Nephron progenitor cell (in vitro differentiated cells): Measurements from ENCODE around the gene MDH2.
"Not testable (repeated sequence)": the region's sequence is repeated elsewhere in the genome, so short reads cannot be mapped to it uniquely, and the experiment has no call there.

ENCODE experiments used
- DNase-seq: peaks from one replicate; pipeline ENCODE4 v3.0.0; 2021
- H3K27ac Mint-ChIP-seq: 2 replicates; pipeline ENCODE4 v1.8.0; 2021; ENCODE audit warnings: mild to moderate bottlenecking, moderate library complexity, mixed read lengths
- H3K27me3 Mint-ChIP-seq: 2 replicates; pipeline ENCODE4 v1.8.0; 2021; ENCODE audit warnings: mild to moderate bottlenecking, low read depth, mixed read lengths; ENCODE audit not compliant: poor library complexity
- H3K36me3 Mint-ChIP-seq: 2 replicates; pipeline ENCODE4 v1.8.0; 2021; ENCODE audit warnings: low read depth, mixed read lengths
- H3K4me1 Mint-ChIP-seq: 2 replicates; pipeline ENCODE4 v1.8.0; 2021; ENCODE audit warnings: mixed read lengths
- H3K4me3 Mint-ChIP-seq: 2 replicates; pipeline ENCODE4 v1.8.0; 2021; ENCODE audit warnings: mild to moderate bottlenecking, moderate library complexity, mixed read lengths
- H3K9me3 Mint-ChIP-seq: 2 replicates; pipeline ENCODE4 v1.8.0; 2021; ENCODE audit warnings: mild to moderate bottlenecking, moderate library complexity, mixed read lengths
- TF ChIP-seq, protein P1 (sequence below): fragments of 200-600 bp; sonication (generic); IDR thresholded peaks from 2 replicates; pipeline ENCODE4 v1.5.0; 2021; ENCODE audit warnings: antibody characterized with exemption

The MDH2 gene

DNA sequence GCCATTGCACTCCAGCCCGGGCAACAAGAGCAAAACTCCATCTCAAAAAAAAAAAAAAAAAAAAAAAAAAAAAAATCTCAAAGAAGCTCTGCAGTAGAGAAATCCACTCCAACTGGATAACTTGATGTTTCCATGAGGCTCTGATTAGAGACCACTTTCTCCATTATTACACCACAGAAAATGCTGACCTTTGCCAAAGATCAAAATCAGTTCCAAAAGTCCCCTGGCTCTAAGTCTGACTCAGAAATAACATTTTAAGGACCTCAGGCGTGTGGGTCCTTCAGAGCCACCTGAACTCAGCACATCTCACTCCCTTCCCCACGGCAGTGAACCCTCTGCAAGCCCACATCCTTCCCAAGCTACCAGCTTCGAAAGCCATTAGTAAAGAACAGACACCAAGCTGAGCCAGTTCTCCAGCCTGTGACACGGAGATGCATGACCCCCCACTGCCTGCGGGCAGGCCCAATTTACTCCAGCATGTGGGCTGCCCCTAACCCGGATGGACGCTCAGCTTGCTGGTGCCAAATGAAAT is 39.7 kb upstream of the MDH2 start:
- Mint-ChIP-seq H3K36me3 (peaks cover 18% of the 10 kb centered on the region), H3K27ac (peak overlapping the region; percentile 69), H3K4me3 (no peak overlapping the region), H3K4me1 (no peaks in the 10 kb centered on the region), H3K27me3 (no peaks in the 10 kb centered on the region), H3K9me3 (no peaks in the 10 kb centered on the region)
- TF ChIP-seq, protein P1, sequence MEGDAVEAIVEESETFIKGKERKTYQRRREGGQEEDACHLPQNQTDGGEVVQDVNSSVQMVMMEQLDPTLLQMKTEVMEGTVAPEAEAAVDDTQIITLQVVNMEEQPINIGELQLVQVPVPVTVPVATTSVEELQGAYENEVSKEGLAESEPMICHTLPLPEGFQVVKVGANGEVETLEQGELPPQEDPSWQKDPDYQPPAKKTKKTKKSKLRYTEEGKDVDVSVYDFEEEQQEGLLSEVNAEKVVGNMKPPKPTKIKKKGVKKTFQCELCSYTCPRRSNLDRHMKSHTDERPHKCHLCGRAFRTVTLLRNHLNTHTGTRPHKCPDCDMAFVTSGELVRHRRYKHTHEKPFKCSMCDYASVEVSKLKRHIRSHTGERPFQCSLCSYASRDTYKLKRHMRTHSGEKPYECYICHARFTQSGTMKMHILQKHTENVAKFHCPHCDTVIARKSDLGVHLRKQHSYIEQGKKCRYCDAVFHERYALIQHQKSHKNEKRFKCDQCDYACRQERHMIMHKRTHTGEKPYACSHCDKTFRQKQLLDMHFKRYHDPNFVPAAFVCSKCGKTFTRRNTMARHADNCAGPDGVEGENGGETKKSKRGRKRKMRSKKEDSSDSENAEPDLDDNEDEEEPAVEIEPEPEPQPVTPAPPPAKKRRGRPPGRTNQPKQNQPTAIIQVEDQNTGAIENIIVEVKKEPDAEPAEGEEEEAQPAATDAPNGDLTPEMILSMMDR, result no peak
- no peak for DNase-seq

DNA sequence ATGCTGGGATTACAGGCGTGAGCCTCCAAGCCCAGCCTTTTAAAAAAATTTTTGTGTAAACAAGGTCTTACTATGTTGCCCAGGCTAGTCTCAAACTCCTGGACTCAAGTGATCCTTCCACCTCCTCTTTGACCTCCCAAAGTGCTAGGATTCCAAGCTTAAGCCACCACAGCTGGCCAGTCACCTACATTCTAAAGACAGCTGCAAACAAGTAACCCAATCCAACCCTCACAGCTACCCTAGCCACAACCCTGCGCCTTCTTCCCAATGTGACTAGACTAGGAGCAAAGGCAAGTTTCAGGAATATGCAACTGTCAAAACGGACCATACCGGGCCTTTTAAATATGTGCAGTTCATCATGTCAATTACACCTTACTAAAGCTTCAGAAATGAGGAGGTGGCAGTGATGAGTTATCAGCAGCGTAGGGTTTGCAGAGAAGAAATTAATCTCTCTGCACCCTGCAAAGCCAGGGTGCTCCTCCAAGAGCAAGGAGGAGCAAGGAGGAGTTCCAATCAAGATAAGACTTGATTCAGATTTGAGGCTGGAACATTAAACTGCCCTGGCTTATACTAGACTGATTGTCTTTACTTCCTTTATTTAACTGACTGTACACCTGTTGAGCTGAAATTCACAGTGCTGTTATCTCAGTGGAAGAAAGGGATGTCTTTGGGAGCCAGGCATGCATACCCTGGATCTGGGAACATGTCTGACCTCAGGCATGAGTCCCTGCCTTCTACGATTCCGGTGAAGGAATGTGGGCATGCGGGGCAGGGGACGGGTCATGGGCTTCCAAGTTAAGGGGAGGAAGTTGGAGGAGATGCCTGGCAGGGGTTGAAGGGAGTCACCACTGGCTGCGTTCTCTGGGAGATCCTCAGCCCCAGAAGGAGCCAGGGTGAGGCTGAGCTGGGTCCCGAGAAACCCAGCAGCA is 38.0 kb upstream of the MDH2 start:
- no peak for DNase-seq
- no peak overlapping the region for H3K4me3 Mint-ChIP-seq
- H3K9me3 Mint-ChIP-seq, result no peaks in the 10 kb centered on the region
- H3K27me3 Mint-ChIP-seq, result no peaks in the 10 kb centered on the region
- H3K27ac Mint-ChIP-seq, result peak overlapping the region; percentile 60
- H3K4me1 Mint-ChIP-seq, result no peaks in the 10 kb centered on the region
- peaks cover 20% of the 10 kb centered on the region for H3K36me3 Mint-ChIP-seq
- TF ChIP-seq, protein P1, result no peak

DNA sequence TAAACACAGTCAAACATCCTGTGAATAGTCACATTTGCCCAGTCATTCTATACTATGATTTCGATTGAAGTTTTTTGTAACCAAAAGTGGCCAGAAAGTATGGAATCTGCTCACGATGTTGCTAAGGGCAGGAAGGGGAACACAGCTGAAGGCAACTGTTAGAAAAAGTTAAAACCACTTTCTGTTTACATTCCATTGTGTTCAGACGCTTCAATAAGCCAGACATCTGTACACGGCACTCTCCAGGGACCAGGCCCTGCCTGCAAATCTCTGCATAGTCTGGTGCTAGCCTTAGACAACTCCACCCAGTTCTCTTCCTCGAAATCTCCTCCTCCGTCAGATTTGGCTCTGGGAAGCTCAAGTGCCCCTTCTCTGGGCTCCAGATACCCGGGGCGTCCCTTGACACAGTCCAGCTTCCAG is 36.5 kb upstream of the MDH2 start:
- H3K36me3 Mint-ChIP-seq, result peaks cover 24% of the 10 kb centered on the region
- no peaks in the 10 kb centered on the region for H3K27me3 Mint-ChIP-seq
- no peaks in the 10 kb centered on the region for H3K9me3 Mint-ChIP-seq
- no peaks in the 10 kb centered on the region for H3K4me1 Mint-ChIP-seq
- peak overlapping the region; percentile 70 for H3K27ac Mint-ChIP-seq
- no peak for DNase-seq
- H3K4me3 Mint-ChIP-seq, result no peak overlapping the region
- TF ChIP-seq, protein P1, result no peak

DNA sequence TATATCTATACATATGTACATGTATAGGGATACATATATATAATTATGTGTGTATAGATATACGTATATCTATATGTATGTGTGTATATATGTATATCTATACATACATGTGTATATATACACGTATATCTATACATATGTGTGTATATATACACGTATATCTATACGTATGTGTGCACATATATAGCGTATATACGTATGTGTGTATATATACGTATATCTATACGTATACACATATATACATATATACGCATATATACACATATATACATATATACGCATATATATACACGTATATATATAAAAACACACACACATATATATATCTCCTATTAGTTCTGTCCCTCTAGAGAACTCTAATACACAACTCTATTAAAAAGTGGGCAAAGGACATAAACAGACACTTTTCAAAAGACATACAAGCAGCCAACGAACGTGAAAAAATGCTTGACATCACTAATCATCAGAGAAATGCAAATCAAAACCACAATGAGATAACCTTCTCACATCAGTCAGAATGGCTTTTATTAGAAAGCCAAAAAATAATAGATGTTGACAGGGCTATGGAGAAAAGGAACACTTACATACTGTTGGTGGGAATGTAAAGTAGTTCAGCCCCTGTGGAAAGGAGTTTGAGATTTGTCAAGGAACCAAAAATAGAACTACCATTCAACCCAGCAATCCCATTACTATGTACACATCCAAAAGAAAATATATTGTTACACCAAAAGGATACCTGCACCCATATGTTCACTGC is 31.5 kb upstream of the MDH2 start:
- no peak for DNase-seq
- Mint-ChIP-seq H3K9me3 (no peaks in the 10 kb centered on the region), H3K4me3 (no peak overlapping the region), H3K27ac (no peak overlapping the region), H3K4me1 (no peaks in the 10 kb centered on the region), H3K27me3 (no peaks in the 10 kb centered on the region), H3K36me3 (peaks cover 47% of the 10 kb centered on the region)
- TF ChIP-seq, protein P1, result no peak

DNA sequence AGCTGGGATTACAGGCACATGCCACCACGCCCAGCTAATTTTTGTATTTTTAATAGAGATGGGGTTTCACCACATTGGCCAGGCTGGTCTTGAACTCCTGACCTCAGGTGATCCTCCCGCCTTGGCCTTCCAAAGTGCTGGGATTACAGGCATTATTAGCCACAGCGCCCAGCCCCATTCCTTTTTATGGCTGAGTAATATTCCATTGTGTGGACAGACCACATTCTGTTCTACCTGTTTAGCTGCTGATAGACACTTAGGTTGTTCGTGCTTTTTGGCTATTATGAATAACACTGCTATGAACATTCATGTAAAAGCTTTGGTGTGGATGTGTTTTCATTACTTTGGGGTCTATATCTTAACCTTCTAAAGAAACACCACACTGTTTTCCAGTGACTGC is 29.4 kb upstream of the MDH2 start:
- H3K27ac Mint-ChIP-seq, H3K27me3 Mint-ChIP-seq, H3K9me3 Mint-ChIP-seq, H3K4me1 Mint-ChIP-seq, H3K4me3 Mint-ChIP-seq, DNase-seq: not testable (repeated sequence)
- peaks cover 55% of the 10 kb centered on the region for H3K36me3 Mint-ChIP-seq

DNA sequence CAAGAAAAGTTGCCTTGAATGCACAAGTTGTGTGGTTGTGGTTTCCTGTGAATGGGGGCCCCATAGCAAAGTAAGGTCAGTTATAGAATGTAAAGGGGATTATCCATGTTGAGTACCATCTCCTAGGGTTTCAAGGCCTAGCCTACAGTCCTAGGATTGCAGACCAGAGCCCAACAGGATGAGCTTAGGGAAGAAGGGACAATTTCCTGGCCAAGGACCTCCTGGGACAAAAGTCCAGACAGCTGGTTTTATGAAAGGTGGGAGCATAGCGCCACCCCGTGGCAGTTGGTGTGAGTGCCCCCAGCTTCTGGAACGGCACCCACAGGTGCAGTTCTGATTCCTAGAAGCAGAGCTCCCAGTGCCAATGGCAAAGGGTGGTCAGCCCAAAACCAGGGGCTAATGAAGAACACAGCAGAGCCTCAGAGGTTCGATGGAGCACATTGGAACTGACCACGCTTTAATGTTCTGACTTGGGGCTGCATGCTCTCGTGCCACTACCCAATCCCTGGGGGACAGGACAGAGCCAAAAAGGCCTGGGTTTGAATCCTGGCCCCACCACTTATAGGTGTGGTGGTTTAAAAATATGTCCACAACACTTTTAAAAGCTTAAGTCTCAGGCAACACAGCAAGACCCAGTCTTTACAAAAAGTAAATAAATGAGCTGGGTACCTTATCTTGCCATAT is 27.7 kb upstream of the MDH2 start:
- no peaks in the 10 kb centered on the region for H3K4me1 Mint-ChIP-seq
- DNase-seq, result peak; percentile 78
- H3K27ac Mint-ChIP-seq, result no peak overlapping the region
- peaks cover 59% of the 10 kb centered on the region for H3K36me3 Mint-ChIP-seq
- TF ChIP-seq, protein P1, result peak; percentile 85
- no peak overlapping the region for H3K4me3 Mint-ChIP-seq
- H3K9me3 Mint-ChIP-seq, result no peaks in the 10 kb centered on the region
- peaks cover 3% of the 10 kb centered on the region for H3K27me3 Mint-ChIP-seq
